Ishikawa (cell line): ENCODE measurements around the gene SCD5.

Experiments
- CEBPB ChIP-seq: IDR thresholded peaks from 2 replicates; pipeline ENCODE4 v1.6.1; 2012
- CREB1 ChIP-seq: IDR thresholded peaks from 2 replicates; pipeline ENCODE4 v1.6.1; 2012; ENCODE audit warnings: low read depth
- EGR1 ChIP-seq: IDR thresholded peaks from 2 replicates; pipeline ENCODE4 v1.6.1; 2012
- EP300 ChIP-seq: IDR thresholded peaks from 2 replicates; pipeline ENCODE4 v1.6.1; 2012; ENCODE audit warnings: borderline replicate concordance
- FOXM1 ChIP-seq: IDR thresholded peaks from 2 replicates; pipeline ENCODE4 v1.6.1; 2012; ENCODE audit warnings: low read depth, borderline replicate concordance
- MAX ChIP-seq: IDR thresholded peaks from 2 replicates; pipeline ENCODE4 v1.6.1; 2012
- NFIC ChIP-seq: IDR thresholded peaks from 2 replicates; pipeline ENCODE4 v1.6.1; 2012
- RAD21 ChIP-seq: IDR thresholded peaks from 2 replicates; pipeline ENCODE4 v1.6.1; 2012; ENCODE audit warnings: low read depth
- REST ChIP-seq: IDR thresholded peaks from 2 replicates; pipeline ENCODE4 v1.6.1; 2012; ENCODE audit warnings: low read depth, mild to moderate bottlenecking
- TAF1 ChIP-seq: IDR thresholded peaks from 2 replicates; pipeline ENCODE4 v1.6.1; 2012; ENCODE audit warnings: low read depth, mild to moderate bottlenecking
- TCF12 ChIP-seq: IDR thresholded peaks from 2 replicates; pipeline ENCODE4 v1.6.1; 2012; ENCODE audit warnings: low read depth
- TEAD4 ChIP-seq: IDR thresholded peaks from 2 replicates; pipeline ENCODE4 v1.6.1; 2012
- USF1 ChIP-seq: IDR thresholded peaks from 2 replicates; pipeline ENCODE4 v1.6.1; 2012
- YY1 ChIP-seq: IDR thresholded peaks from 2 replicates; pipeline ENCODE4 v1.6.1; 2012; ENCODE audit warnings: low read depth
- ZBTB7A ChIP-seq: IDR thresholded peaks from 2 replicates; pipeline ENCODE4 v1.6.1; 2012; ENCODE audit warnings: low read depth

Gene SCD5

GRCh38 chr4:82833696-82834313 lies 35.2 kb upstream of the SCD5 start:
- TF ChIP-seq USF1 (no peak), ZBTB7A (no peak), EP300 (no peak), MAX (no peak), TEAD4 (no peak), YY1 (no peak)

- TF ChIP-seq TCF12 = no peak
- no peak for TF ChIP-seq RAD21
- TF ChIP-seq EP300 = no peak
- no peak for TF ChIP-seq ZBTB7A
- TF ChIP-seq EGR1 = no peak
- TF ChIP-seq FOXM1 = no peak
- TF ChIP-seq TEAD4 = no peak
- no peak for TF ChIP-seq NFIC
- no peak for TF ChIP-seq CEBPB
- TF ChIP-seq MAX = no peak
- TF ChIP-seq CREB1 = no peak
- no peak for TF ChIP-seq TAF1
- TF ChIP-seq USF1 = no peak
- TF ChIP-seq YY1 = no peak
- TF ChIP-seq REST = no peak
Observed at GRCh38 chr4:82825425-82825824, 26.8 kb upstream of the SCD5 start.

- TF ChIP-seq CEBPB (no peak), EP300 (no peak), TAF1 (no peak), TEAD4 (no peak), TCF12 (no peak), REST (no peak)
Observed at GRCh38 chr4:82823062-82823461, 24.5 kb upstream of the SCD5 start.

- TF ChIP-seq TCF12 = no peak
- no peak for TF ChIP-seq FOXM1
- no peak for TF ChIP-seq RAD21
- no peak for TF ChIP-seq USF1
- TF ChIP-seq NFIC = no peak
- TF ChIP-seq MAX = no peak
- TF ChIP-seq ZBTB7A = no peak
- TF ChIP-seq REST = no peak
- no peak for TF ChIP-seq TEAD4
- TF ChIP-seq TAF1 = no peak
- TF ChIP-seq CEBPB = no peak
- no peak for TF ChIP-seq YY1
Observed at GRCh38 chr4:82820689-82821088, 22.1 kb upstream of the SCD5 start.
